Measurements from ENCODE around the gene FAM216B.

DNA sequence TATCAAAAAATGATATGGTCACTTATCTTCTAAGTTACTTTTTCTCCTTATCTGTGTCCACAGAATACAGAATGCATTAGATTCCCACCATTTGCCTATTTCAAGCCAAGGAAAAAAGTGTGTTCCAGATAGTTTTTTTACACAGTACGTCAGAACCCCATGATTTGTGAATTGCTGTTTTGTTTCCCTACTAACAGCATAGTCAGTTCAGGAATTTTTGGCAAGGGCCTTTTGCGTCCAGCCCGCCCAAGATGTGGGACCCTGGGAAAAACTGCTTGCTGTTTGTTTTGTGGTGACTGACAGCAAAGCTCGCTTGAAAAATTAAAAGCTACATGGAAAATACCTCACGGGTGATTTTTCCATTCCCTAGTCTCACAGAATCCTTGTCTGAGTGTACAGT lies 20.4 kb upstream of the FAM216B start:
- TF ChIP-seq POLR2AphosphoS5 (IDR thresholded peaks at IDR 0.05; ENCODE audit: borderline replicate concordance, low read depth, low read length) (no peak), EZH2 (IDR thresholded peaks at IDR 0.05) (no peak)

Measured in SK-N-MC (cell line).